NCI-H2227 treated with DMSO at 0.1 percent for 48 hours (cell line): ENCODE data around the gene TTF2.

Experiments used
- DNase-seq: peaks from one replicate; lab custom pipeline; 2025; lab: John Stamatoyannopoulos, UW

The TTF2 gene

GRCh38 chr1:117059678-117060440, at the start of gene TTF2:
Gene TTF2, plus strand, starts transcription at chr1:117060326. Its CDS starts 21 bp downstream, at chr1:117060347.
- peak; percentile 99 for DNase-seq

- no peak for DNase-seq
These were observed 48.8 kb upstream of the TTF2 start for GRCh38 chr1:117011334-117011733.

GRCh38 chr1:117013309-117013858, 46.7 kb upstream of the TTF2 start:
- DNase-seq: no peak

DNA sequence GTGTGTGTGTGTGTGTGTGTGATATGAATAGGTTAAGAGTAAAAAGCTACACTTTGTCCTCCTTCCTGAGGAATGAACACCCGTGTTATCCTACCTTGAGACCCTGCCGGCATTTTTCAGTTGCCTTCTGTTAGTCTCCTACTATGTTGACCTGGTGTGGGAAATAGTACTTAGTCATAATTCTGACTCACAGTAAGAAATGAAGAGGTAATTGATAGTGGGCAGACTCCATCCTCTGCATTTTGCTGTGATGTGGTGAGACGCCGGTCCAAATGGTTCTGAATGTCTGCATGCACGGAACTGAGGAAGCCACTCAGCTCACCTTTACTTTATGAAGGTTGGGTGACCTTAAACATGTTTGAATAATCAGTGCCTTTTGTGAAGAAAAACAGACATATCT, 45.9 kb upstream of the TTF2 start:
- no peak for DNase-seq

GRCh38 chr1:117015724-117016123, 44.4 kb upstream of the TTF2 start:
- peak; percentile 98 for DNase-seq

GRCh38 chr1:117017062-117017461, 43.1 kb upstream of the TTF2 start:
- no peak for DNase-seq

DNA sequence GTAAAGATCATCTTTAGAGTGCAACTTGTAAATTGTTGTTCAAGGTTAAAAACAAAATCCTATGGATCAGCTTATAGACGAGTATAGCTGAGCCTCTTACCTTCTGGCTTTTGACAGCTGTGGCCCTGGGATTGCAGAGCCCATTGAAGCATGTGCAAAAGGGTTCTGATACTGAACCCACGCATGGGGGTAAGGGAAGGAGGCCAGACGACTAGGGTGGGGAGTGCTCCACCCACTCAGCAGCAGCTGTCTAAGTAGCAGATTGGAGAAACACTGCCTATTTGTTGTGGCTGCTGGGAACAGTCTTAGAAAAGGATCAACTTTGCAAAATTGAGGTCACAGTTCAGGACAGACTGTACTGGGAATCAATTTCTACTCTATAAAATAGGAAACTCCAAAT, 42.5 kb upstream of the TTF2 start:
- DNase-seq: no peak

DNA sequence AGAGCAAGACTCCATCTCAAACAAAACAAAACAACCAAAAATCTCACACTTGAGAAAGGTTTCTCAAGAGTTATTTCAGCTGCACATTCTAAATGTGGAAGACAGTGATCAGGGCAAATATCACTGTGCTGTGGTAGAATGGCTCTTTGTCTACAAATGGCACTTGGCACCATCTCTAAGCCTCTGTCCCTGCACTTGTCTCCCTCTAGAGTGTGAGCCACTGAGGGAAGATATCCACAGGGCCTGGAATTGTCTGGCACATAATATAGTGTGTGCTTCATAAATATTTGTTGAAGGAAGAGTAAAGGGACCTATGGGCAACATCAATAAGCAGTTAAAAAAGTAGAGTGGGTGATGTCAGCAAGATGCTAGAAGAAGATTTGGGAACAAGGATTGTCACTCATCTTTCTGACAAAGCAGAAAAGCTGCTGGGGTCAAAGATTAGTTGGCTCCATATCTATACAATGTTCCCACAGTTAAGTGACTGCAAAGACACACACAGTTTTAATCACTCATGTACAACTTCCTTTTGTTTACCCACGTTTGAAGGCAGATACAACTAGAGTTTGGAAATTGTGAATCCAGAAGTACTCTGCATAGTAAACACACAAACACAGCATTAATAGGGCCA, 39.5 kb upstream of the TTF2 start:
- no peak for DNase-seq

DNA sequence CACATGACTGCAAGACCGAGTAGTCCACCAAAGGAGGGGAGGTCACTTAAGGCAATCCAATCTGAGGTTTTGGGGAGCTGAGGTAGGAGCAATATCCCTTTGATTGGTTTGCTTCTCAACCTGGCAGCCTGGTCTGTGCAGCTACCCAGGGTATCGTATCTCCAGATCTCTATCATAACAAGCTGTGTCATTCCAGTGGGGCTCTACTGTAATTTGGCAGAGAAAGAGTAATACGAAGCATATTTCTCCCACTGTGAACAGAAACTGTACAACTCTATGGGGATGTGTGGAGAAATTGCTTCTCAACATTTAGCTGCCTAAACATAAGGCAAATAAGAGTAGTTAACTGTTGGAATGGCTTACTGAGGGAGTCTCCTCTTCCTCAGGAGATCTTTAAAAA, 38.0 kb upstream of the TTF2 start:
- DNase-seq: no peak

GRCh38 chr1:117025568-117025967, 34.6 kb upstream of the TTF2 start:
- DNase-seq: no peak

DNA sequence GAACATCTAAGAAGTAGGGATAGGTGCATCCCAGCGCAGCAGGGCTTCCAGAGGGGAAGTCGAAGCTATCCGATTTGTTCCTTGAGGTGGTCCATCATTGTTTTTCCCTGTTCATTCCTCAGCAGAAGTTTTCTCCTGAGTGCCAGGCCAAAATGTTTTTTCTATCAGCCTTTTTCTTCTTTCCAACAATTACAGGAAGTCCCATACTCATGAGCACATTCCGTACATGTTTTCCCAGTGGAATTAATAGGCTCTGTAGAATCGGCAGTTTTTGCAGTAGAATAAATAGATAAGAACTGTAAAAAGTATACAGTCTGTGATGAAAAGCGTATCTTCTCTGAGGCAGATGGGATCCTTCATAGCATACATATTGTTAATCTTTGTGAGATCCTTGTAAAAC, 33.8 kb upstream of the TTF2 start:
- DNase-seq: no peak

GRCh38 chr1:117029685-117030084, 30.4 kb upstream of the TTF2 start:
- no peak for DNase-seq

DNA sequence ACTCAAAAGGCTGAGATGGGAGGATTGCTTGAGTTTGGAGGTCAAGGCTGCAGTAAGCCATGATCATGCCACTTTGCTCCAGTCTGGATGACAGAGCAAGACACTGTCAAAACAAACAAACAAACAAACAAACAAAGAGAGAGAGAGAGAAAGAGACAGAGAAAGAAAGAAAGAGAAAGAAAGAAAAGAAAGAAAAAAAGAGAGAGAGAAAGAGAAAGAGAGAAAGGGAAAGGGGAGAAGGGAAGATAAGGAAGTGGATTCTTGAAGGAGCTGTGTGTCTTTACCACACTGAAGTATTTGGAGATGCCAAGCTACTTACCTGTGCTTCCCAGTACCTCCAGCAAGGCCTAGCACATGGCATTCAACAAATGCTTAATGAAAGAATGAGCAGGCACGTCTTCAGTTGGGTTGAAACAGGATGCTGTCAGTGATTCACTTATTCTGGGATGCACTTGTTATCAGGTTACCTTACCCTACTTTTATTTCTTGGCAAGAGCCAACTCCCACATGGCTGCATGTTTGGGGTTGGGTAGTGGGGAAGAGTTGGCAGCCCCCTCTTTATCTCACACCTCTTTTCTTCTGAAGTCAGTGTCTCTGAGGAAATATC, 29.8 kb upstream of the TTF2 start:
- DNase-seq: no peak

- DNase-seq: no peak
These were observed 27.9 kb upstream of the TTF2 start for GRCh38 chr1:117032266-117032665.

DNA sequence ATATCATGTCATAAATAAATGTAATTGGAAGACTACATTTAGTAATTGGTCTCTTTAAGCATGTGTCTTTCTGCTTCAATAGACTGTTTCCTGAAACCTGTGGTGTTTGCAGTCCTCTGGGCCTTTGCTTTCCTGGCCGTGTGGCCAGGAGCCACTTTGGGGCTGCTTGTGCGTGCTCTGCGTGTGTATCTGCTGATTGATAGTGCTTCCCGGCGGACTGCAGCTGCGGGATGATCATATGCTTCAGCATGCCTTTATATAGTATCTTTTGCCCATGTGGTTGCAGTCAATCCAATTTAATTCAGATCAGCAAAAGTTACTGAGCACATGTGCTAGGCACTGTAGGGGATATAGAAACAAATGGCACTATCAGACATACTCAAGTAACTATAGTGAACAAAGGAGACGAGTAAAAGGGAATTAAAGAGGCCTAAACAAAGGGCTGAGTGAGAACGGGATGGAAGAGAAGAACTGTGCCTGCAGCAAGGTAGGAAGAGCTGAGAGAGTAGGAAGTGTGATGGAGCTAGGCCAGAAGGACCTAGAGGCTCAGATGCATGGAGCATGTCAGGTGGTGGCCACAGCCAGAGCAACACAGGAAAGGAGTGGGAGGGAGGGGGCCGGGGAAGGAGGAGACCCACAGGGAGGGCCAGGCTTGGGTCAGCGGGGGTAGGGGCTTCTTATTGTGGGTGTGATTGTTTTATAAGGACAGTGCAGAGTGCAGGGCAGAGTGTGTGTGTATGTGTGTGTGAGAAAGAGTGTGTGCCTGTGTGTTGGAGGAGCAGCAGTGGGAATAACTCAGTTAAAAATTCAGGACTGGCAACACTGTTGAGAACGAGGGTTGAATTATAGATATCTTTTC, 27.2 kb upstream of the TTF2 start:
- no peak for DNase-seq

- DNase-seq: no peak
These were observed 26.4 kb upstream of the TTF2 start for GRCh38 chr1:117033772-117034171.

DNA sequence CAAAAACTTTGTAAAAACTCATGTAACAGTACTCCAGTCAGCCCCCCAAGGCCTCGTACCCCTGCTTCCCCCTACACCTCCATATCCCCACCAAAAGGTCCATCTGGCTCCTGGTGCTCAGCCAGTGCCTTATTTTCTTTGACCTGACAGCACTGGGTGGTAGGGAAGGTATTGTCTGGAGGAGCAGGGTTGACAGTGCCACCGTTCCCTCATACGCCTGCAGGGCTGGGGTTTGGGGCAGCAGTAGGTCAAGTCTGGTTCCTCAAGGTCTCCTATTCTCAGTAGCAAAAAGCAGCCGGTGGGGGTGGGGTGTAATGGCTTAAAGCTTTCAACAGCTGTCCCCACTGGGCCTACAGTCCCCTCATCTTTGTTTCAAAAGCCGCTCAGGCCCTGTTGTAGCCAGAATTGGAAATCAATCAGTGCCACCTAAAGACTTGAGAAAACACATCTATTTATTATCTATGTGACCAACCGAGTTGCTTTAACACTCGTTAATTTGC, 25.3 kb upstream of the TTF2 start:
- no peak for DNase-seq

DNA sequence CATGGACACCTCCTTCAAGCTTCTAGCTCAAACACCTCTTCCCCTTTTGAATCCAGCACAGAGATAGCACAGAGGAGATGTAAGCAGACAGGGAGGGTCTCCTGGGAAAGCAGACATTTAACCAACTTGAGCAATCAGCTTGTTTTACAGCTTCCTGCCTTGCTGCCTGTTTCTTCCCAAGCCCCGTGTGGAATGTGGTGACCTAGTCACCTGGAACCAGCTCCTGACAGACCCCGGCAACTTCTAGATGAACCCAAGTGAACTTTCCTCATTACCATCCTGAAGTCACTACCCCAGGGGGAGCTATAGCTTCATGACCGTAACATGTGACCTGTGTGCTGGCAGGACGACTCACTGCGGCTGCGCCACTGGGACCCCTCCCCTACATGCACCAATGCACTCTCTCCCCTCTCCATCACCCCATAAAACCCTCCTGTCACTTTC, 24.1 kb upstream of the TTF2 start:
- no peak for DNase-seq

GRCh38 chr1:117037802-117038201, 22.3 kb upstream of the TTF2 start:
- no peak for DNase-seq

DNA sequence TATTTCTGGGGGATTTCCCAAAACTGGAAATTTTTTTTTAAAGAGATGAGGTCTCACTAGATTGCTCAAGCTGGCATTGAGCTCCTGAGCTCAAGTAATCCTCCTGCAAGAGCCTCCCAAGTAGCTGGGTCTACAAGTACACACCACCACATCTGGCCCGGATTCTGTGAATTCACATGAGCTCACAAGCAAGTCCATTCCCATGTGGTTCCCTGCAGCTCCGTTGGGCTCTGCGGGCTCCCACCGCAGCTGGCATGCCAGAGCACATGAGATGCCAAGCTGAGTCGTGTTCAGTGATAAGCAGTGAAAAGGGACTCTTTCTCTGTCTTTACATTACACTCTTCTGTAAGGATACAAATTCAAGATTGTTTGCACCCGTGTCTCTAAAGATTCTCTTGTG, 21.9 kb upstream of the TTF2 start:
- DNase-seq: no peak

DNA sequence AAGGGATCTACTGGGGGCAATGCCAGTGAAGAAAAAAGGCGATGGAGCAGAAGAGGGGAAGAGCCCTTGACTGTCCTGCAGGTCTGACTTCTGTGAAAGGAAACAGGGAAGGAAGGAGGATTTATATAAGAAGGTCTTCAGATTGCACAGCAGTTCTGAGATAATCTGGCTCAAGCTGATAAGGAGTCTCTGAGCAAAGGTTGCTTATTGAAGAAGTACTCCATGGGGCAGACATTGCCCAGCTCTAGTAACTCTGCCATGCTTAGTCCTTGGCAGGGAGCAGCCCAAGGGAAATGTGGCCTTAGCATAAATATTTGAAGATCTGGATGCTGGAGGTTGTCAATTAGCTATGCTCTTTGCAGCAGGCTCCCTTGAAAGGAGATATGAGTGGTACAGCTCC, 15.9 kb upstream of the TTF2 start:
- DNase-seq: no peak

GRCh38 chr1:117045644-117046043, 14.5 kb upstream of the TTF2 start:
- DNase-seq: no peak
